H9 (cell line): ENCODE results near the gene COX6B1. TPM values are rescaled to one million over a fixed set of nuclear protein-coding genes. Genes with fewer than 3 reads are reported as not detected.
A peak's percentile ranks its signal among the peaks of the same experiment; 100 is the strongest.

Experiments
- DNase-seq: peaks from one replicate; pipeline ENCODE4 v3.0.0-alpha.2; 2017
- H2AFZ ChIP-seq: one replicate; pipeline ENCODE4 v1.6.1; 2013; ENCODE audit warnings: mild to moderate bottlenecking, low read length, control low read depth, moderate library complexity
- H2AK5ac ChIP-seq: 2 replicates; pipeline ENCODE4 v1.6.1; 2013; ENCODE audit warnings: low read length, control low read depth, mixed read lengths; ENCODE audit not compliant: insufficient read length
- H2BK120ac ChIP-seq: one replicate; pipeline ENCODE4 v1.6.1; 2013; ENCODE audit warnings: low read depth, mild to moderate bottlenecking, low read length, control low read depth, inconsistent platforms; ENCODE audit not compliant: poor library complexity, severe bottlenecking
- H2BK12ac ChIP-seq: 2 replicates; pipeline ENCODE4 v1.6.1; 2013; ENCODE audit warnings: low read length, control low read depth, mixed read lengths, low read depth; ENCODE audit not compliant: insufficient read length
- H2BK15ac ChIP-seq: 2 replicates; pipeline ENCODE4 v1.6.1; 2013; ENCODE audit warnings: low read depth, low read length, control low read depth
- H2BK20ac ChIP-seq: one replicate; pipeline ENCODE4 v1.6.1; 2013; ENCODE audit warnings: low read depth, mild to moderate bottlenecking, low read length, control low read depth, inconsistent platforms; ENCODE audit not compliant: poor library complexity, severe bottlenecking
- H2BK5ac ChIP-seq: 2 replicates; pipeline ENCODE4 v1.6.1; 2013; ENCODE audit warnings: low read length, control low read depth, mixed read lengths; ENCODE audit not compliant: insufficient read length
- H3K14ac ChIP-seq: 2 replicates; pipeline ENCODE4 v1.6.1; 2013; ENCODE audit warnings: low read length, control low read depth; ENCODE audit not compliant: insufficient read depth
- H3K18ac ChIP-seq: 2 replicates; pipeline ENCODE4 v1.6.1; 2013; ENCODE audit warnings: low read depth, mild to moderate bottlenecking, mixed read lengths, low read length, control low read depth; ENCODE audit not compliant: insufficient read length
- H3K23ac ChIP-seq: 2 replicates; pipeline ENCODE4 v1.6.1; 2013; ENCODE audit warnings: low read length, control low read depth, mixed read lengths, low read depth; ENCODE audit not compliant: insufficient read length
- H3K23me2 ChIP-seq: 2 replicates; pipeline ENCODE4 v1.6.1; 2013; ENCODE audit warnings: low read depth, mild to moderate bottlenecking, mixed read lengths, low read length, control low read depth; ENCODE audit not compliant: insufficient read length, poor library complexity, severe bottlenecking
- H3K27ac ChIP-seq: 2 replicates; pipeline ENCODE4 v1.5.1; 2013; ENCODE audit warnings: low read length, control low read depth, mixed read lengths, low read depth; ENCODE audit not compliant: insufficient read length
- H3K27me3 ChIP-seq: 2 replicates; pipeline ENCODE4 v1.6.1; 2013; ENCODE audit warnings: low read length, control low read depth, inconsistent platforms; ENCODE audit not compliant: insufficient read depth
- H3K4ac ChIP-seq: 2 replicates; pipeline ENCODE4 v1.6.1; 2013; ENCODE audit warnings: low read depth, mild to moderate bottlenecking, control low read depth, inconsistent platforms, low read length, moderate library complexity
- H3K4me1 ChIP-seq: 2 replicates; pipeline ENCODE4 v1.6.1; 2013; ENCODE audit warnings: low read length, control low read depth, inconsistent platforms; ENCODE audit not compliant: insufficient read depth
- H3K4me2 ChIP-seq: 2 replicates; pipeline ENCODE4 v1.6.1; 2013; ENCODE audit warnings: low read length, control low read depth, mixed read lengths; ENCODE audit not compliant: insufficient read length, insufficient read depth
- H3K56ac ChIP-seq: 2 replicates; pipeline ENCODE4 v1.6.1; 2013; ENCODE audit warnings: low read depth, mild to moderate bottlenecking, mixed read lengths, low read length, control low read depth; ENCODE audit not compliant: insufficient read length
- H3K79me1 ChIP-seq: 2 replicates; pipeline ENCODE4 v1.6.1; 2013; ENCODE audit warnings: low read depth, mild to moderate bottlenecking, moderate library complexity, low read length, control low read depth, inconsistent platforms; ENCODE audit not compliant: insufficient read depth, poor library complexity, severe bottlenecking
- H3K79me2 ChIP-seq: 2 replicates; pipeline ENCODE4 v1.6.1; 2013; ENCODE audit warnings: low read length, control low read depth, inconsistent platforms; ENCODE audit not compliant: insufficient read depth
- H3K9ac ChIP-seq: 2 replicates; pipeline ENCODE4 v1.6.1; 2013; ENCODE audit warnings: low read length, control low read depth, mixed read lengths; ENCODE audit not compliant: insufficient read length; ENCODE audit errors: extremely low read depth
- H3K9me3 ChIP-seq: one replicate; pipeline ENCODE4 v1.6.1; 2013; ENCODE audit warnings: low read depth, low read length, inconsistent platforms; ENCODE audit not compliant: control insufficient read depth
- H3T11ph ChIP-seq: one replicate; pipeline ENCODE4 v1.6.1; 2013; ENCODE audit warnings: mild to moderate bottlenecking, low read length, control low read depth, inconsistent platforms
- H4K20me1 ChIP-seq: one replicate; pipeline ENCODE4 v1.6.1; 2013; ENCODE audit not compliant: control insufficient read depth, insufficient read length, insufficient read depth
- H4K5ac ChIP-seq: 2 replicates; pipeline ENCODE4 v1.6.1; 2013; ENCODE audit warnings: low read depth, mild to moderate bottlenecking, mixed read lengths, low read length, control low read depth; ENCODE audit not compliant: insufficient read length
- H4K8ac ChIP-seq: replicated peaks from 2 replicates; pipeline ENCODE4 v1.6.1; 2013; ENCODE audit warnings: low read length, control low read depth, mixed read lengths, low read depth; ENCODE audit not compliant: insufficient read length
- H4K91ac ChIP-seq: 2 replicates; pipeline ENCODE4 v1.6.1; 2013; ENCODE audit warnings: low read depth, mild to moderate bottlenecking, moderate library complexity, mixed read lengths, low read length, control low read depth; ENCODE audit not compliant: insufficient read length
- H3K27ac Mint-ChIP-seq, 3 experiments: 2 replicates in 2 of 3; 3 replicates in 1 of 3; pipeline ENCODE4 v1.8.0; 2020 to 2021; ENCODE audit warnings: mixed read lengths in 3 of 3, mild to moderate bottlenecking in 1 of 3, moderate library complexity in 1 of 3
- H3K27me3 Mint-ChIP-seq: 2 replicates; pipeline ENCODE4 v1.8.0; 2021; ENCODE audit warnings: low read depth, mild to moderate bottlenecking, moderate library complexity, mixed read lengths
- H3K36me3 Mint-ChIP-seq, 3 experiments: 2 replicates in 2 of 3; 3 replicates in 1 of 3; pipeline ENCODE4 v1.8.0; 2020 to 2021; ENCODE audit warnings: low read depth in 3 of 3, mixed read lengths in 3 of 3; ENCODE audit not compliant: insufficient read depth in 1 of 3
- H3K4me1 Mint-ChIP-seq, 2 experiments: 2 replicates each; pipeline ENCODE4 v1.8.0; 2020; ENCODE audit warnings: mixed read lengths in 2 of 2
- H3K4me3 Mint-ChIP-seq, 2 experiments: 2 replicates in 1 of 2; 3 replicates in 1 of 2; pipeline ENCODE4 v1.8.0; 2020 to 2021; ENCODE audit warnings: mild to moderate bottlenecking in 2 of 2, mixed read lengths in 2 of 2, moderate library complexity in 1 of 2
- H3K9me3 Mint-ChIP-seq, 2 experiments: 2 replicates in 1 of 2; 3 replicates in 1 of 2; pipeline ENCODE4 v1.8.0; 2020; ENCODE audit warnings: mild to moderate bottlenecking in 2 of 2, mixed read lengths in 2 of 2, moderate library complexity in 1 of 2
- CTCF ChIP-seq: fragments of 200-600 bp; sonication (generic); conservative IDR thresholded peaks from 3 replicates; pipeline ENCODE4 v1.8.0; 2021; ENCODE audit warnings: antibody characterized with exemption, mild to moderate bottlenecking
- WGBS: extraction: QIAGEN DNeasy Blood & Tissue Kit; methylation state at CpG from one replicate; pipeline ENCODE4 v1.1.7; 2013; ENCODE audit warnings: missing lambda C conversion rate, low lambda C conversion rate, mixed read lengths; ENCODE audit not compliant: insufficient read length; ENCODE audit errors: extremely low coverage; 5-methylcytosine and 5-hydroxymethylcytosine counted together
- total RNA-seq: library from RNA; stranded (reverse); gene quantifications from 2 replicates; pipeline ENCODE4 v1.2.1, GENCODE V29; 2021

COX6B1 gene
- total RNA-seq, 1 experiment from 2014 or later, result 432 TPM

- Histone ChIP-seq H2BK5ac (no peak overlapping the region), H3K27ac (no peak overlapping the region)
- DNase-seq, result no peak
Measured at GRCh38 chr19:35671818-35672217, 23.7 kb downstream of the COX6B1 start.

More at GRCh38 chr19:35671818-35672217, 23.7 kb downstream of the COX6B1 start:
- no peak overlapping the region for H3K9ac ChIP-seq
- no peak overlapping the region for H3K14ac ChIP-seq
- H3K4me2 ChIP-seq, result no peak overlapping the region
- no peak overlapping the region for H2AK5ac ChIP-seq
- TF ChIP-seq CTCF, result no peak
- H3K4me1 Mint-ChIP-seq, result peaks cover 4 to 6% of the 10 kb centered on the region in 2 experiments; a peak in 3 of 4 replicates
- H3K27me3 ChIP-seq, result no peaks in the 10 kb centered on the region
- H4K5ac ChIP-seq, result no peak overlapping the region
- H3K4me1 ChIP-seq, result no peaks in the 10 kb centered on the region
- H3K23me2 ChIP-seq, result peaks cover 11% of the 10 kb centered on the region
- no peak overlapping the region for H4K8ac ChIP-seq
- no peaks in the 10 kb centered on the region for H3K79me2 ChIP-seq
- H2BK20ac ChIP-seq, result no peak overlapping the region
- no peak overlapping the region for H3K27ac Mint-ChIP-seq
- no peak overlapping the region for H3K23ac ChIP-seq
- H2AFZ ChIP-seq, result no peak overlapping the region
- no peak overlapping the region for H4K91ac ChIP-seq
- no peaks in the 10 kb centered on the region for H4K20me1 ChIP-seq
- no peak overlapping the region for H2BK15ac ChIP-seq
- H3T11ph ChIP-seq, result no peak overlapping the region
- H3K9me3 ChIP-seq, result no peaks in the 10 kb centered on the region
- no peak overlapping the region for H2BK12ac ChIP-seq
- peaks cover 30% of the 10 kb centered on the region for H3K27me3 Mint-ChIP-seq
- no peaks in the 10 kb centered on the region; a peak in 1 of 7 replicates for H3K36me3 Mint-ChIP-seq
- H3K4ac ChIP-seq, result no peak overlapping the region
- H3K4me3 Mint-ChIP-seq, result peak overlapping the region in 1 of 2 experiments; percentile 38; a peak in 1 of 5 replicates
- no peak overlapping the region for H3K18ac ChIP-seq
- H3K56ac ChIP-seq, result no peak overlapping the region
- no peaks in the 10 kb centered on the region for H3K79me1 ChIP-seq
- WGBS, result no CpG with 5 or more reads among the region's 3 CpGs
- H2BK120ac ChIP-seq, result no peak overlapping the region
- H3K9me3 Mint-ChIP-seq, result no peaks in the 10 kb centered on the region
